Type B pancreatic cell (in vitro differentiated cells): ENCODE results near the gene ZNF169. TPM values are rescaled to one million over a fixed set of nuclear protein-coding genes. Genes with fewer than 3 reads are reported as not detected.
"Not testable (repeated sequence)": the region's sequence is repeated elsewhere in the genome, so short reads cannot be mapped to it uniquely, and the experiment has no call there.

Source experiments
- DNase-seq: peaks from one replicate; pipeline ENCODE4 v3.0.0; 2021; ENCODE audit warnings: mixed read lengths; ENCODE audit not compliant: unreplicated experiment; ENCODE audit errors: extremely low spot score
- H3K27ac Mint-ChIP-seq: 2 replicates; pipeline ENCODE4 v1.8.0; 2021; ENCODE audit warnings: mild to moderate bottlenecking, mixed read lengths
- H3K27me3 Mint-ChIP-seq: 2 replicates; pipeline ENCODE4 v1.8.0; 2021; ENCODE audit warnings: mixed read lengths
- H3K36me3 Mint-ChIP-seq: 2 replicates; pipeline ENCODE4 v1.8.0; 2021; ENCODE audit warnings: mixed read lengths
- H3K4me1 Mint-ChIP-seq: one replicate; pipeline ENCODE4 v1.8.0; 2021; ENCODE audit warnings: mixed read lengths; ENCODE audit not compliant: unreplicated experiment
- H3K4me3 Mint-ChIP-seq: 2 replicates; pipeline ENCODE4 v1.8.0; 2021; ENCODE audit warnings: mild to moderate bottlenecking, mixed read lengths
- H3K9me3 Mint-ChIP-seq: 2 replicates; pipeline ENCODE4 v1.8.0; 2021; ENCODE audit warnings: mixed read lengths
- total RNA-seq: library from RNA; stranded (reverse); gene quantifications from 2 replicates; pipeline ENCODE4 v1.2.1, GENCODE V29; 2021; ENCODE audit warnings: low replicate concordance
- TF ChIP-seq, protein P1 (sequence below): fragments of 200-600 bp; sonication (generic); conservative IDR thresholded peaks from 2 replicates; pipeline ENCODE4 v1.5.0; 2021; ENCODE audit warnings: antibody characterized with exemption, mild to moderate bottlenecking

ZNF169 gene
- total RNA-seq, 1 donor from 2014 or later = 6.6 TPM

DNA sequence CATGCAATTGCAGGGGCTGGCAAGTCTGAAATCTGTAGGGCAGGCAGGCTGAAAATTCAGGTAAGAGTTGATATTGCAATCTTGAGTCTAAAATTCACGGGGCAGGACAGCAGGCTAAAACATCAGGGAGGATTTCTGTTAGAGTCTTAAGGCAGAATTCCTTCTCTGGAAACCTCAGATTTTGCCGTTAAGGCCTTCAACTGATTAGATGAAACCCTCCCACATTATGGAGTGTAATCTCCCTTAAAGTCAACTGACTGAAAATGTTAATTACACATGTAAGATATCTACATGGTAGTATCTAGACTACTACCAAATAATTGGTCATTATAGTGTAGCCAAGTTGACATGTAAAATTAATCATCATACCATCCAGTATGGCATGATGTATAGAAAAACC is 3.1 kb upstream of the ZNF169 start:
- H3K27ac Mint-ChIP-seq = no peak overlapping the region
- peaks cover 10% of the 10 kb centered on the region for H3K27me3 Mint-ChIP-seq
- peaks cover 4% of the 10 kb centered on the region for H3K9me3 Mint-ChIP-seq
- TF ChIP-seq, protein P1, sequence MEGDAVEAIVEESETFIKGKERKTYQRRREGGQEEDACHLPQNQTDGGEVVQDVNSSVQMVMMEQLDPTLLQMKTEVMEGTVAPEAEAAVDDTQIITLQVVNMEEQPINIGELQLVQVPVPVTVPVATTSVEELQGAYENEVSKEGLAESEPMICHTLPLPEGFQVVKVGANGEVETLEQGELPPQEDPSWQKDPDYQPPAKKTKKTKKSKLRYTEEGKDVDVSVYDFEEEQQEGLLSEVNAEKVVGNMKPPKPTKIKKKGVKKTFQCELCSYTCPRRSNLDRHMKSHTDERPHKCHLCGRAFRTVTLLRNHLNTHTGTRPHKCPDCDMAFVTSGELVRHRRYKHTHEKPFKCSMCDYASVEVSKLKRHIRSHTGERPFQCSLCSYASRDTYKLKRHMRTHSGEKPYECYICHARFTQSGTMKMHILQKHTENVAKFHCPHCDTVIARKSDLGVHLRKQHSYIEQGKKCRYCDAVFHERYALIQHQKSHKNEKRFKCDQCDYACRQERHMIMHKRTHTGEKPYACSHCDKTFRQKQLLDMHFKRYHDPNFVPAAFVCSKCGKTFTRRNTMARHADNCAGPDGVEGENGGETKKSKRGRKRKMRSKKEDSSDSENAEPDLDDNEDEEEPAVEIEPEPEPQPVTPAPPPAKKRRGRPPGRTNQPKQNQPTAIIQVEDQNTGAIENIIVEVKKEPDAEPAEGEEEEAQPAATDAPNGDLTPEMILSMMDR = no peak
- DNase-seq = no peak
- no peak overlapping the region for H3K4me3 Mint-ChIP-seq
- peaks cover 6% of the 10 kb centered on the region for H3K4me1 Mint-ChIP-seq
- peaks cover 4% of the 10 kb centered on the region for H3K36me3 Mint-ChIP-seq

DNA sequence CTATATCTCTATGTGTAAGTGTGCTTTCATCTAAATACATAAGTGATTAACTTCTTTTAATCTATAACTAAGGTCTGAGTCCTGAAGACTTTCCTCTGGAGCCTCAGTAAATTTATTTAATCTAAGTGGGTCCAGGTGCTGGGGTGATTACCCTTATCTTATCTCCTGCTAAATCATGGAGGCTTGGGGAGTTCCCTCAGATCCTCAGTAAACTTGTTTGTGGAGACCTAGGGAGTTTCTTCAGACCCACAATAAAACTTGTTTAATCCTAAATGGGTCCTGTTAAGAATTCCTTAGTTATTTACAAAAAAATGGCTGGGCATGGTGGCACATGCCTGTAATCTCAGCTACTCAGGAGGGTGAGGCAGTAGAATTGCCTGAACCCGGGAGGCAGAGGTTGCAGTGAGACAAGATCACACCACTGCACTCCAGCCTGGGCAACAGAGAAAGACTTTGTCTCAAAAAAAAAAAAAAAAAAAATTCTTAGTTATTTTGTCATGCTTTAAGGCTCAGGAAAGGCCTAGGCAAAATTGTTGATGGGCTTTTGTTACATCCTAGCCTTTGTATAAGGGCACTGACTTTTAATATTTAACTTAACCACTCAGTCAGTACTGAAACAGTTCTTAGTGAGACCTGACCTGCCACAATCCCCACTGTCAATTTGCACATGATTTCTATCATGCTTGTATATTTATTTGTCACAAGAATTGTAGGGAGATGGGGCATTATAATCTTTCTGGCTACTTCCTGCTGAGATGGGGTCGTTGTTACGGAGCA is 6.7 kb downstream of the ZNF169 start:
- not testable (repeated sequence) for H3K4me1 Mint-ChIP-seq, H3K9me3 Mint-ChIP-seq, H3K27me3 Mint-ChIP-seq, DNase-seq, H3K27ac Mint-ChIP-seq, H3K4me3 Mint-ChIP-seq
- peaks cover 21% of the 10 kb centered on the region for H3K36me3 Mint-ChIP-seq

DNA sequence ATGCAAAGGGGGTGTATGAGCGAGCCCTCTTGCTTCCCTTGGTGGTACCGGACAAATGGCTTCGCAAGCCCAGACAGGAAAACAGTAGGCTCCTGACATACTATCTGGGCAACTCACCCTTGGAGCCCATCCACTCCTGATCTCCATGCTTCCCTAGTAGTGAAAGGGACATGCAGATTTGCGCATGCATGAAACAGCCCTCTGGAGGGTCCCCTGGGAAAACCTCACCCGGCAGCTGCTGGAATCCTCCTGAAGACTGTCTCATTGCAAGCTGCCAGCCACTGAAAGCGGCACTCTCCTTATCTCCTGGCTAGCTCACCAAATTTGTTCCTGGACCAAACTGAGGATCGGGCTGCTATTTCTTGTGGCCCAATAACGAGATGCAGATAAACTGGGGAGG is 10.2 kb downstream of the ZNF169 start:
- Mint-ChIP-seq H3K27ac (no peak overlapping the region), H3K9me3 (no peaks in the 10 kb centered on the region), H3K27me3 (no peaks in the 10 kb centered on the region), H3K4me3 (no peak overlapping the region), H3K36me3 (peaks cover 17% of the 10 kb centered on the region), H3K4me1 (peaks cover 5% of the 10 kb centered on the region)
- TF ChIP-seq, protein P1 = no peak
- no peak for DNase-seq

DNA sequence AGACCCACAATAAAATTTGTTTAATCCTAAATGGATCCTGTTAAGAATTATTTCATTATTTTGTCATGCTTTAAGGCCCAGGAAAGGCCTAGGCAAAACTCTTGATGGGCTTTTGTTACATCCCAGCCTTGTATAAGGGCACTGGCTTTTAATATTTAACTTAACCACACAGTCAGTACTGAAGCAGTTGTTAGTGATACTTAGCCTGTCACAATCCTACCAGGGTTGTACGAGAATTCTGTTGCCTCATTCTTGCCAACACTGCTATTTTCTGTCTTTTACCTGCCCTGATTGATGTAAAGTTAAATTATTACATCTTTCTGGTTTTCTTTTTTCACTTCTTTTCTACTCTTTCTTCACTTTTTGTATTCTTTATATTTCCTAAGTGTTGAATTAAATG is 10.9 kb downstream of the ZNF169 start:
- TF ChIP-seq, protein P1 = no peak
- Mint-ChIP-seq H3K4me1 (peaks cover 5% of the 10 kb centered on the region), H3K27ac (no peak overlapping the region), H3K9me3 (no peaks in the 10 kb centered on the region), H3K4me3 (no peak overlapping the region), H3K27me3 (no peaks in the 10 kb centered on the region), H3K36me3 (peaks cover 13% of the 10 kb centered on the region)
- no peak for DNase-seq

DNA sequence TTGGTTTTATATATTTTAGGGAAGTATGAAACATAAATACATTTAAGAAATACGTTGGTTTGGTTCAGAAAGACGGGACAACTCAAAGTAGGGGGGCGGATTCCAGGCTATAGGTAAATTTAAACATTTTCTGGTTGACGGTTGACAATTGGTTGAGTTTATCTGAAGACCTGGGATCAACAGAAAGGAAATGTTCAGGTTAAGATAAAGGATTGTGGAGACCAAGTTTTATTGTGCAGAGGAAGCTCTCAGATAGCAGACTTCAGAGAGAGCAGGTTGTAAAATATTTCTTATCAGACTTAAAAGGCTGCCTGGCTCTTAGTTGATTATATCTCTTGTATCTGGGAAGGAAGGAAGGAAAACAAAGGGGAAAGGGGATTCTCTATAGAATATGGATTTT is 17.9 kb downstream of the ZNF169 start:
- H3K4me1 Mint-ChIP-seq, DNase-seq, H3K27me3 Mint-ChIP-seq, H3K27ac Mint-ChIP-seq, H3K4me3 Mint-ChIP-seq, H3K9me3 Mint-ChIP-seq: not testable (repeated sequence)
- H3K36me3 Mint-ChIP-seq = peaks cover 43% of the 10 kb centered on the region

DNA sequence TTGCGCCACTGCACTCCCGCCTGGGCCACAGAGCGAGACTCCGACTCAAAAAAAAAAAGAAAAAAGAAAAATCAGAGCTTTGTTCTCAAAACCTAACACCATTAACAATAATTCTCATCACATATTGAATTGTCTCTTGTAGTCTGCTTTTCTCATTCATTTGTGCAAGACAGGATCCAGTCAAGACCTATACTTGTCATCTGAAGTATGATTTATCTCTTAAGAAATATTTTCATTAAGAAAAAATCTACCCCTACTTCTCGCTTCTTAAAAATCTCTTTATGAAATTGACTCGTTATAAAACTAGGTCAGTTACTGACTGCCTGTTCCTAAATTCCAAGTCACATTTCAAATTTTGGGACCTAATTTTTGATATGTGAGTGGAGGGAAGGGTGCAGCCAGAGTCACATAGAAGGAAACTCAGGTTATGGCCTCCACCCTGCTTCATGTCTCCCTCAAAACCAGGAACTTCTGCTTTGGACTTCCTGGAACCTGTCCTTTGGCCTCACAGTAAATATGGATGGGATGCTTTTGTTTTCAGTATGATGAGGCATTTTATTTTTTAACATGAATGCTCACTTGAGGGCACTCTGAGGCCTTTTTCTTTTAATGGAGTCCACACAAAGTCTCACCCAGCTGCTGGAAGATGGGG is 18.9 kb downstream of the ZNF169 start:
- Mint-ChIP-seq H3K4me1 (no peaks in the 10 kb centered on the region), H3K36me3 (peaks cover 48% of the 10 kb centered on the region), H3K9me3 (peaks cover 9% of the 10 kb centered on the region), H3K27ac (no peak overlapping the region), H3K4me3 (no peak overlapping the region), H3K27me3 (no peaks in the 10 kb centered on the region)
- TF ChIP-seq, protein P1 = no peak
- no peak for DNase-seq
